C4-2B (cell line): ENCODE results near the gene NAT10.

Source experiments
- ZFX ChIP-seq: fragments of 450-650 bp; IDR thresholded peaks from 2 replicates; pipeline ENCODE4 v1.6.1; 2017
- TF ChIP-seq, protein P1 (sequence below): fragments of 450-650 bp; conservative IDR thresholded peaks from 2 replicates; pipeline ENCODE4 v1.5.1; 2017; ENCODE audit warnings: mild to moderate bottlenecking

GRCh38 chr11:34063061-34063795 lies 42.2 kb upstream of the NAT10 start:
- TF ChIP-seq, protein P1, sequence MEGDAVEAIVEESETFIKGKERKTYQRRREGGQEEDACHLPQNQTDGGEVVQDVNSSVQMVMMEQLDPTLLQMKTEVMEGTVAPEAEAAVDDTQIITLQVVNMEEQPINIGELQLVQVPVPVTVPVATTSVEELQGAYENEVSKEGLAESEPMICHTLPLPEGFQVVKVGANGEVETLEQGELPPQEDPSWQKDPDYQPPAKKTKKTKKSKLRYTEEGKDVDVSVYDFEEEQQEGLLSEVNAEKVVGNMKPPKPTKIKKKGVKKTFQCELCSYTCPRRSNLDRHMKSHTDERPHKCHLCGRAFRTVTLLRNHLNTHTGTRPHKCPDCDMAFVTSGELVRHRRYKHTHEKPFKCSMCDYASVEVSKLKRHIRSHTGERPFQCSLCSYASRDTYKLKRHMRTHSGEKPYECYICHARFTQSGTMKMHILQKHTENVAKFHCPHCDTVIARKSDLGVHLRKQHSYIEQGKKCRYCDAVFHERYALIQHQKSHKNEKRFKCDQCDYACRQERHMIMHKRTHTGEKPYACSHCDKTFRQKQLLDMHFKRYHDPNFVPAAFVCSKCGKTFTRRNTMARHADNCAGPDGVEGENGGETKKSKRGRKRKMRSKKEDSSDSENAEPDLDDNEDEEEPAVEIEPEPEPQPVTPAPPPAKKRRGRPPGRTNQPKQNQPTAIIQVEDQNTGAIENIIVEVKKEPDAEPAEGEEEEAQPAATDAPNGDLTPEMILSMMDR = no peak
- TF ChIP-seq ZFX = no peak
